HL-60/S4 treated with phorbol 12-myristate 13-acetate at 8.2 ng/mL for 4 days and 3 days (cell line): ENCODE data around the gene ARPP21.
"Not testable (repeated sequence)": the region's sequence is repeated elsewhere in the genome, so short reads cannot be mapped to it uniquely, and the experiment has no call there.

Experiments
- in situ Hi-C: fragments of 300-500 bp; cut with MboI; formaldehyde crosslinking; loops from 2 replicates; pipeline ENCODE4 v1.15.0; 2022; ENCODE audit warnings: low sequenced_read_pairs

The ARPP21 gene

DNA sequence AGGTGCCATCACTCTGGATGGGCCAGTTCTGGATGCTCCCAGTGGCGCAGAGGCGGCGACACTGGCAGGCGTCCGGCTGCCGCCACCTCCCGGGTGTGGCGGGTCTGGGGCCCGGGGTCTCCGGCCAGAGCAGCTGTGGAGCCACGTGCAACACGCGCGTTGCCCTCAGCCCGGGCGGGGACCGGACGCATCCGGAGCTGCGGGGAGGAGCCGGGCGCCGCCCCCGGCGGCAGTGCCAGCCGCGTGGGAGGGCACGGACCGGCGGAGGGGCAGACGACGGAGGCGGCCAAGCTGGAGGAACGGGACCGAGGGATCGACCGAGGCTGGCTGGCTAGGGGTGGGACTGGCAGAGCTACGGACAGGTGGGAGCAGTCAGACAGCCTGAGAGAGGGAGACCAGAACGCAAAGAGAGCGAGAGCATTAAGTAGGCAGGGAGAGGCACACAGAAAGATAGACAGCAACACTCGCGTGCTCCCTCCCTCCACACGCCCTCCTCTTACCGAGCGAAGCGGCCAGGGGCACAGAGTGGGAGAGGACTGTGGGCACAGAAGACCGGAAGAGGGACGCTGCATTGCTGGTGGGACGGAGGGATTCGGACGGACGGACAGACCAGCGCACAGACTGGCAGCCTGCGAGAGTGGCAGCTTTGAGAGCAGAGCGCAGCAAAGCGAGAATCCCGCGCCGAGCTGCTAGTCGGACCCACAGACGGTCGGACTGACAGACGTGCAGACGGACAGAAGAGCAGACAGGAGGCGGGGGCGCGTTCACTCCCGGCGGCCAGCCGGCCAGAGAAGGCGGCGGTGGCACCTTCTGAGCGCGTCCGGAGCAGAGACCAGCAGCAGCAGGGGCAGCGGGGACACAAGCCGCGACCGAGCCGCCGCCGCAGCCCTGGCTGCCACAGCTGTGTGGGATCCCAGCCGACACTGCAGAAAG, at the start of gene ARPP21:
ARPP21 (plus strand) TSS at position 272 of the 933 bp plus-strand sequence. CDS start 42,227 bp downstream, outside the sequence.
- in situ Hi-C loops = no loop called here

- in situ Hi-C loops = no loop called here
Measured at GRCh38 chr3:35592589-35593295, 46.6 kb upstream of the ARPP21 start.

- in situ Hi-C loops = no loop called here
Measured at GRCh38 chr3:35594739-35595138, 44.6 kb upstream of the ARPP21 start.

GRCh38 chr3:35596335-35596995, 42.9 kb upstream of the ARPP21 start:
- in situ Hi-C loops = no loop called here

- in situ Hi-C loops = no loop called here
Measured at GRCh38 chr3:35597490-35597889, 41.8 kb upstream of the ARPP21 start.

DNA sequence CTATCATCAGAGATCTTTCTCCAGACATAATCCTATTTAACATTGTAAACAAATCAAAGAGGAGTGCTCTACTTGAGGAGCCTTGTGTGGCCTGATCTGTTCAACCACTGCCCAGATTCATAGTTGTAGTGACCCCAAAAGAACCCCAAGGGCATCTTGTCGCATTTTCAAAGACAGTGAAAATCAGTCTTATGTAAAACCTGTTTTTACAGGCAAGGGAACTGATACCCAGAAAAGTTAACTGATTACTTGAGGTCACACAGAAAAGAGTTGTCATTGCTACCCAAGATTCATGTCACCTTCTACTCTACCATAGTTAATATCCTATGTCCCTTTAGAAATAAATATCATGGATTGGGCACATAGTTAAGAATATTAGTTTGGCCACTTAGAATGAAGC, 40.5 kb upstream of the ARPP21 start:
- in situ Hi-C loops = no loop called here

DNA sequence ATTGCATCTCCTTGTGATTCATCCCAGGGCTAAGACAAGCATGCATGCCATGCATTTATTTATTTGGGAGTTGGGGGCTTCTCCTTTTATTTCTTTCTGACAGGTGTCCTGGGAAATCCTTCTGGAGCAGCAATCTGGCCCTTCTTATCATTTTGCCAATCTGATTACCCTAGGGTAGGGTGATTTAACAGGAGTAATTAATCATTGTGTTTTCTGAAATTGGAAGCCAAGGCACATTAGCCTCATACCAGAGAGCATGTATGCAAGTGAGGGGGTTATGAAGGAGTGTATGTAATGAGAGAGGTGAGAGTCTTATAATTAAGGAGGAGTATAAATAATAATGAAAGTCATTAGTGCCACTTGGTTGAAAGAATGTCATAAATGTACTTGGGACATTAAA, 37.4 kb upstream of the ARPP21 start:
- in situ Hi-C loops = no loop called here

GRCh38 chr3:35602395-35602936, 36.9 kb upstream of the ARPP21 start:
- in situ Hi-C loops = no loop called here

- in situ Hi-C loops = no loop called here
Measured at GRCh38 chr3:35616346-35616745, 23.0 kb upstream of the ARPP21 start.

GRCh38 chr3:35617370-35617769, 22.0 kb upstream of the ARPP21 start:
- in situ Hi-C loops = no loop called here

DNA sequence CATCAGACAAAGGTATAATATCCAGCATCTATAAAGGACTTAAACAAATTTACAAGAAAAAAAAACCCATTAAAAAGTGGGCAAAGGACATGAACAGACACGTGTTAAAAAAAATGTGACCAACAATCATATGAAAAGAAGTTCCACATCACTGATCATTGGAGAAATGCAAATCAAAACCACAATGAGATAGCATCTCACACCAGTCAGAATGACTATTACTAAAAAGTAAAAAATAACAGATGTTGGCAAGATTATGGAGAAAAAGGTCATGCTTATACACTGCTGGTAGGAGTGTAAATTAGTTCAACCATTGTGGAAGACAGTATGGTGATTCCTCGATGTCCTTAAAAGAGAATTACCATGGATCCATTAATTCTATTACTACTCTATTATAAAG, 19.1 kb upstream of the ARPP21 start:
- in situ Hi-C loops = not testable (repeated sequence)

GRCh38 chr3:35624698-35625097, 14.6 kb upstream of the ARPP21 start:
- in situ Hi-C loops = no loop called here

GRCh38 chr3:35633332-35634124, 5.8 kb upstream of the ARPP21 start:
- in situ Hi-C loops = no loop called here

GRCh38 chr3:35635407-35635806, 3.9 kb upstream of the ARPP21 start:
- in situ Hi-C loops = no loop called here

DNA sequence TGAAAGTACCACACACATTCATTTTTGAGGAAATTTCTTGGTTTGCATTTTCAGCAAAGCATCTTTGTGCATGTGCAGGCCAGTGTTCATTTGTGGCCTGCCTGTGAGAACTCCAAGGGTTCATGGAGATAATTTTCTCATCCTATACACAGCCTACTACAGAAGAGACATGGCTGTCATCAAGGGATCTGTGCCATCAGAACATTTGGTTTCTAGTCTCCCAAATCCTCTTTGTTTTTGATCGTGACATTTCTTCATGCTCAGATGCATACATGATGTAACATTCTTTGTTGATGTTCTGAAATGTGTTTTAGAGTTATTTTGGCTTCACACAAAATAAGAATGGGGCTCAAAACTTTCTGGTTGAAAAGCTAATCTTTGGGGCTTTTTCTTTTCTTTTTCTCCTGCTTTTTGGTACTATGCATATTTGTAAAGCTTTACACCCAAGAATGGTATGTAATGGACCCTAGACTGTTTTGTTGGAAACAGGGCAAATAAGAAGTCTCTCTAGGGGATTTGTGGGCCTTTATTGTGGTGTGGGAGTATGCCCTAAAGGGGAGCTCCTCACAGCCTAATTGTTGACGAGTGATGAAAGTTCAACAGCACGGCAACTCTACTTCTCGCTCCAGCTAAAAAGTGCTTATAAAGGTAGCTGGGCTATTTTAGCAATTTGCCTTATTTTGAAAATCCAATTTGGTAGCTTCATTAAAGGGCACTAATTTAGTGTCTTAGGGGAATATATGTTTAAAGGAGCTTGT, 3.2 kb upstream of the ARPP21 start:
- in situ Hi-C loops = no loop called here

- in situ Hi-C loops = no loop called here
Measured at GRCh38 chr3:35638251-35638979, 910 bp upstream of the ARPP21 start.

DNA sequence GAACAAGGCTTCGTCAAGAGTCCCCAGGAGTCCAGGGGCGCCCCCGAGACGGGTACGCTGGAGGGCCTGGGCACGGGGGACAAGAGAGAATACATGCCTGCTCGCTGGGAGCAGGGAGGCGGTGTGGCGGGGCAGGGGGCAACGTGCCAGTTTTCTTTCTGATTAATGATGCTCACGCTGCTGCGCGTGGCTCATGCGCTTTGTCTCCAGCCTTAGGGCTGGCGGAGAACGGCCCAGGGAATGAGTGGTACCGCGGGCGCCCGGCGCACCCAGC, 408 bp upstream of the ARPP21 start:
- in situ Hi-C loops = no loop called here

- in situ Hi-C loops = no loop called here
Measured at GRCh38 chr3:35640190-35641165, 1.2 kb downstream of the ARPP21 start.
